ENCODE data around the gene KIFC3.

Gene KIFC3

GRCh38 chr16:57734308-57734924, 67.9 kb downstream of the KIFC3 start (continued):
- no peak for TF ChIP-seq BCL6B (tag by site-specific recombination; IDR thresholded peaks at IDR 0.05)
- no peak for TF ChIP-seq ZNF324 (tag by site-specific recombination; IDR thresholded peaks at IDR 0.05)
- TF ChIP-seq ZBTB1 (tag by site-specific recombination; IDR thresholded peaks at IDR 0.05): no peak
- no peak for TF ChIP-seq GLIS1 (tag by site-specific recombination; IDR thresholded peaks at IDR 0.05)
- TF ChIP-seq ZNF37A (tag by site-specific recombination; IDR thresholded peaks at IDR 0.05): no peak
- TF ChIP-seq ZNF837 (tag by site-specific recombination; IDR thresholded peaks at IDR 0.05): no peak
- no peak for TF ChIP-seq ZNF514 (tag by site-specific recombination; IDR thresholded peaks at IDR 0.05)
- TF ChIP-seq INSM2 (tag by site-specific recombination; IDR thresholded peaks at IDR 0.05): no peak
- no peak for TF ChIP-seq ZFP69B (tag by site-specific recombination; IDR thresholded peaks at IDR 0.05)
- TF ChIP-seq ZNF302 (tag by site-specific recombination; IDR thresholded peaks at IDR 0.05; ENCODE audit: low read depth): no peak
- no peak for TF ChIP-seq GLI4 (tag by site-specific recombination; IDR thresholded peaks at IDR 0.05)

- no peak for TF ChIP-seq ZNF677 (tag by site-specific recombination; IDR thresholded peaks at IDR 0.05)
- peak; percentile 44 for TF ChIP-seq SETDB1 (IDR thresholded peaks at IDR 0.05; ENCODE audit: insufficient read length, low read length)
- no peak overlapping the region for H3K4me3 ChIP-seq (ENCODE audit: low read depth, low read length)
- H3K36me3 ChIP-seq (ENCODE audit: control insufficient read depth in 2 of 2, insufficient read depth in 1 of 2, low read length in 2 of 2): peaks cover 0 to 8% of the 10 kb centered on the region in 2 experiments; a peak in 1 of 3 replicates
- H3K4me1 ChIP-seq (ENCODE audit: control insufficient read depth, insufficient read depth, low read length): peaks cover 6% of the 10 kb centered on the region; the same call in 1 of the 2 replicates
- no peak overlapping the region for H3K27ac ChIP-seq (ENCODE audit: extremely low read depth, low read depth, low read length)
- H3K9me3 ChIP-seq (ENCODE audit: control insufficient read depth, insufficient read depth, low read depth, low read length): no peaks in the 10 kb centered on the region
- ChIA-PET POLR2A (no interaction called here), CTCF (no interaction called here)
These were observed 69.6 kb downstream of the KIFC3 start for GRCh38 chr16:57732714-57733113.

GRCh38 chr16:57732037-57732436, 70.3 kb downstream of the KIFC3 start:
- ChIA-PET POLR2A (no interaction called here), CTCF (interaction anchor here (0.6 to 0.7 kb wide), 2 partner anchors 93 to 394 kb away, joined by 3 to 5 read pairs; no protein-coding TSS in a partner anchor)
- Histone ChIP-seq H3K9me3 (ENCODE audit: control insufficient read depth, insufficient read depth, low read depth, low read length) (no peaks in the 10 kb centered on the region), H3K4me3 (ENCODE audit: low read depth, low read length) (no peak overlapping the region), H3K27ac (ENCODE audit: extremely low read depth, low read depth, low read length) (no peak overlapping the region), H3K4me1 (ENCODE audit: control insufficient read depth, insufficient read depth, low read length) (peaks cover 4% of the 10 kb centered on the region; the same call in 1 of the 2 replicates), H3K36me3 (ENCODE audit: control insufficient read depth in 2 of 2, insufficient read depth in 1 of 2, low read length in 2 of 2) (peaks cover 0 to 1% of the 10 kb centered on the region in 2 experiments; a peak in 1 of 3 replicates)
- TF ChIP-seq ZNF184 (tag by site-specific recombination; IDR thresholded peaks at IDR 0.05) (no peak), ZNF626 (tag by site-specific recombination; IDR thresholded peaks at IDR 0.05) (no peak), ZNF211 (tag by site-specific recombination; IDR thresholded peaks at IDR 0.05; ENCODE audit: low read depth) (no peak), GLI2 (tag by site-specific recombination; IDR thresholded peaks at IDR 0.05; ENCODE audit: borderline replicate concordance, low read depth) (no peak), ZNF214 (tag by site-specific recombination; IDR thresholded peaks at IDR 0.05; ENCODE audit: borderline replicate concordance) (no peak), ZBTB6 (tag by site-specific recombination; IDR thresholded peaks at IDR 0.05) (no peak), HOXC10 (CRISPR knock-in tag; IDR thresholded peaks at IDR 0.05) (no peak), REST (tag by site-specific recombination; IDR thresholded peaks at IDR 0.05) (no peak), ZNF660 (tag by site-specific recombination; IDR thresholded peaks at IDR 0.05) (no peak), KLF9 (tag by site-specific recombination; IDR thresholded peaks at IDR 0.05; ENCODE audit: low read depth) (no peak), MYNN (tag by site-specific recombination; IDR thresholded peaks at IDR 0.05; ENCODE audit: borderline replicate concordance) (no peak), HOXD13 (CRISPR knock-in tag; IDR thresholded peaks at IDR 0.05; ENCODE audit: borderline replicate concordance) (no peak), SALL2 (tag by site-specific recombination; IDR thresholded peaks at IDR 0.05; ENCODE audit: borderline replicate concordance) (no peak)
